Measurements from ENCODE around the gene FOXF2.
"Not testable (repeated sequence)": the region's sequence is repeated elsewhere in the genome, so short reads cannot be mapped to it uniquely, and the experiment has no call there.

DNA sequence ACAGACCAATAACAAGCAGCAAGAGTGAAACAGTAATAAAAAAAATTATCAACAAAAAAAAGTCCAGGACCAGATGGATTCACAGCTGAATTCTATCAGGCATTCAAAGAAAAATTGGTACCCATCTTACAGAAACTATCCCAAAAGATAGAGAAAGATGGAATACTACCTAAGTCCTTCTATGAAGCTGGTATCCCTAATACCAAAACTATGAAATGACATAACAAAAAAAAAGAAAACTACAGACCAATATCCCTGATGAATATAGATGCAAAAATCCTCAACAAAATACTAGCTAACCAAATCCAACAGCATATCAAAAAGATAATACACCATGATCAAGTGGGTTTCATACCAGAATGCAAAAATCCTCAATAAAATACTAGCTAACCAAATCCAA lies 34.3 kb upstream of the FOXF2 start:
- not testable (repeated sequence) for TF ChIP-seq CTCF, POLR2A (IDR thresholded peaks at IDR 0.05)
